HG02970 (cell line): ENCODE results near the gene BBC3.
"Not testable (repeated sequence)": the region's sequence is repeated elsewhere in the genome, so short reads cannot be mapped to it uniquely, and the experiment has no call there.

Source experiments
- ATAC-seq: cut with Tn5 transposase; IDR thresholded peaks from one replicate; pipeline ENCODE4 v1.9.1; 2021; ENCODE audit warnings: mild to moderate bottlenecking, moderate library complexity, moderate number of reproducible peaks; ENCODE audit not compliant: unreplicated experiment, low FRiP score

The BBC3 gene

DNA sequence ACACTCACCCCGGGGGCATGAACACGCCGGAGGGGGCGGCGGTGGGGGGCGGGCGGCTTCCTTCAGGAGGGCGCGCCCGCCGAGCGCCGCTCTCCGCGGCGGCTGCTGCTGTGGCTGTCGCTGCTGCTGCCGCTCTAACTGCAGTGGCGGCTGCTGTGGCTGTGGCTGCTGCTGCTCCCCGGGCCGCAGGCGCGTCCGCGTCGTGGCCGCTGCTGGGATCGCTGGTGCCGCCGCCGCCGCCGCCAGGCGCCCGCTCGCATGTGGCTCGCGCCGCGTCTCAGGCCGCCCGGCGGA lies at the start of gene BBC3:
TSS of gene BBC3 (minus strand) at position 279 of the 294 bp plus-strand sequence. CDS start 2,768 bp downstream, outside the sequence.
- no peak for ATAC-seq

- no peak for ATAC-seq
Measured at GRCh38 chr19:47280183-47280797, 49.3 kb upstream of the BBC3 start.

DNA sequence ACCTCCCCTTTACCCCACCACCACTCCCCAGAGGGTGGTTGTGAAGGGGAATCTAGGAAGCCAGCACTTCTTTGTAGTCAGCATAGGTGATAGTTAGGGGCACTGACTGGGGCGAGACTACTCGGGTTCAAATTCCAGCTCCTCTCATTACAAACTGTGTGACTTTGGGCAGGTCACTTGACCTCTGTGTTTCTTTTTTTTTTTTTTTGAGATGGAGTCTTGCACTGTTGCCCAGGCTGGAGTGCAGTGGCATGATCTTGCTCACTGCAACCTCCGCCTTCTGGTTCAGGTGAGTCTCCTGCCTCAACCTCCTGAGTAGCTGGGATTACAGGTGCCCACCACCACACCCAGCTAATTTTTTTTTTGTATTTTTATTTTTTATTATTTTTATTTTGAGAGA lies 45.5 kb upstream of the BBC3 start:
- ATAC-seq, result not testable (repeated sequence)

GRCh38 chr19:47275791-47276461 lies 44.9 kb upstream of the BBC3 start:
- no peak for ATAC-seq

DNA sequence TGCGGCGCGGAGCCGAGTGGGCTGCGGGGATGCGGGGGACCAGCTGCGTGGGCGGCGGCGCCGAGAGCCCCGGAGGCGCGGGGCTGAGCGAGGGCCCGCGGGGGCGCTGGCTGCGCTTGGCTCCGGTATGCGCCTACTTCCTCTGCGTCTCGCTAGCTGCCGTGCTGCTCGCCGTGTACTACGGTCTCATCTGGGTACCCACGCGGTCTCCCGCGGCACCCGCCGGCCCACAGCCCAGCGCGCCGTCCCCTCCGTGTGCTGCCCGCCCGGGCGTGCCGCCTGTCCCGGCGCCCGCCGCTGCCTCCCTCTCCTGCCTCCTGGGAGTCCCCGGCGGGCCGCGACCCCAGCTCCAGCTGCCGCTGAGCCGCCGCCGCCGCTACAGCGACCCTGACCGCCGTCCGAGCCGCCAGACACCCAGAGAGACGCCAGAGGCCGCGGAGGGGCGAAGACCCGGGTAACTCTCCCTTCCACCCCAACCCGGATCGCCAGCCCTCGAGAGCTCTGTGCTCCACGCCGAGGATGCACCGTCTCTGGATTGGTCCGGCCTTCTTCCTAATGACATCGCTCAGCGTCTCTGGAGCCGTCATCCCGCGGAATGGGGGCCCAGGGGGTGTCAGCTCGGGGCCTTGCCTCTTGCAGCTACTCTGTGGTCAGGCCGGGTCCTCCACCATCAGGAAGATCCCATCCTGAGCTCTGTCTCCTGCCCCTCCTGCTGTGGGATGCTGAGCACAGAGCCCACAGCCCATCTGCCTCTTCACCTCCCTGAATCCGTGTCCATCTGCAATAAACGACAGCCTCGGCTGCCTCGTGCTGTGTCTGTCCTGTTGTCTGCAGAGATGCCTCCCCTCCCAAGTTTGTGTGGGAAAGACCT lies 44.1 kb upstream of the BBC3 start:
- ATAC-seq, result peak; percentile 24

DNA sequence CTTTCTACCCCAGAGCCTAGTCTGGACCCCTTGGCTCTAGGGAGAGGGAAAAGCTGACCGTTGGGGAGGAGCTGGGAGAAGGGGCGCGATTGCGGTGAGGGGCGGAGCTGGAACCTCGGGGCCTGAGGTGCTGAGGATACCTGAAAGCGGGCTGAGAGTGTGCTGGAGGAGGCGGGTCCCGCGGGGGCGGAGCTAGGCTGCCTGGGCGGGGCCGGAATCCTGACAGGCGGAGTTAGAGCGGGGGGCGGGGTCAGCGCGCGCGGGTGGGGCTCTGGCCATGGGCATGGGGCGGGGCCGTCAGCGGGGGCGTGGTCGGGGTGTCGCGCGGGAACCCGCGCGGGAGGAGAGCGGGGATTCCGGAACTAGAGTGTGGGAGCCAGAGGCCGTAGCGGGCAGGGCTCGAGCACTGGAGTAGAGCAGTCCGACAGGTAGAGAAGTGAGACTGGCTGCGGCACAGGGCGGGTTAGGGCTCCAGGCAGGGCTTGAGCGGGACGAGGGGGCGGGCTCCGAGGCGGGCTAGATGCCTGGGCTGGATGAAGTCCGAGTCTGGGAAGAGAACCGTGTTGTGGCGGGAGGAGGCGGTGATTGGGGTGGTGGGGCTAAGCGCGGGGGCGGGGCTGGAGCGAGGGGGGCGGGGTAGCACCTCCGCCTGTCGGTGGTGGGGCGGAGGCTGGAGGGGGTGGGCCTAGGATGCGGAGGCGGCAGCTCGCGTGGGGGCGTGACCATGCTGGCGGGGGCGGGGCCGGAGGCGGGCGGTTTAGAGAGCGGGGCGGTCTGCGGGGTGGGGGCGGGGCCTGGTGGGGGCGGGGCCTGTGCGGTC lies 43.3 kb upstream of the BBC3 start, which contains the start of gene INAFM1:
TSS of gene INAFM1 (plus strand) at position 815 of the 820 bp plus-strand sequence. CDS start 35 bp downstream, outside the sequence.
- ATAC-seq, result peak; percentile 53

- ATAC-seq, result peak; percentile 51
Measured at GRCh38 chr19:47273313-47274070, 42.5 kb upstream of the BBC3 start.

DNA sequence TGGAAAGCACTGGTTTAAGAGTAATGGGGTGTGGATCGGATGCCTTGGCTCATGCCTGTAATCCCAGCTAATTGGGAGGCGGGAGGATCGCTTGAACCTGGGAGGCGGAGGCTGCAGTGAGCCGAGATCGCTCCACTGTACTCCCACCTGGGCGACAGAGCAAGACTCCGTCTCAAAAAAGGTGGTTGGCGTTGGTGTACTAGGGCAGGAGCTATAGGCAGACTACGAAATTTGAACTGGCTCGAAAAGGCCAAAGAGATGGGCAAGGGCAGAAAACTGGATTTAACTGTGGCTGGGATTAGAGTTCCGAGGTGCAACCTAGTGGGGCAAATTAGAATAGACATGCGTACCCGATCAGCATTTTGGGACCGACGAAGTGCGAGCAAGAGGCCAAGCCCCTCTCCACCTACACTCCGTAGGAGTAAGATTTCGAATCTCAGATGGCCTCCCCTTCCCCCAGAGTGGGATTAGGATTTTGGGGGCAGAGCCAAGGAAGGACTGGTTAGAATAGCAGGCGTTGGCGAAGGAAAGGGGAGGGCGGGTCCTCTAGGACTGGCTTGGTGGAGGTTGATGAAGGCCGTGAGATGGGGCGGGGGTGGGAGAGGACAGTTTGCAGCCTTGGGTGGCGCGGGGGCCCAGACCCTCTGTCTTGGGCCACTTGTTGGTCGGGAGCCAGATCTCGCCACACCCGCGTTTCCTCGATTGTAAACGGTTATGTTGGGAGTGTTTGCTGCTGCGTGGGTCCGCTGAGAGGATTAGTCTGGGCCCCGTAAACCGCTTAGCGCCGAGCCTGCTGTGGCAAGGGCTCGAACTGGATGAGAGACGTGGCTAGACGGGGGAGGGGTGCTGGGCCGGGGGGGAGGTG lies 41.7 kb upstream of the BBC3 start:
- no peak for ATAC-seq

DNA sequence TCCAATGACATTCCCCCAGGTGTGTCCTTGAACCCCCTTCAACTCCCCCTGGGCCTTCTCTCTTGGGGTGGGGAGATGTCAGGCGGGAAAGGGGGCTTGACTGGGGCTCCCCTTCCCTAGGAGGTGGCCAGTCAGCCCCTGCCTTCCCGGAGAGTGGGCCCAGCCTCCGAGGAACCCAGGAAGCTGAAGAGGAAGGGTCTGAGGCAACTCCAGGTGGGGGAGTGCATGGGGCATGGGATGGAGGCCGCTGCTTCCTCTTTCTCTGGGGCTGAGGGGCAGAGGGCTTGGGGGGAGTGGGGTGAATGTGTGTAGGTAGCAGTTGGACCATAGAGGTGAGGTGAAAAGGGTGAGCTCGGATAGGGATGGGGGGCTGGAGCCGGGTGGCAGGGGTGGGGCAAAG lies 41.0 kb upstream of the BBC3 start:
- ATAC-seq, result no peak

DNA sequence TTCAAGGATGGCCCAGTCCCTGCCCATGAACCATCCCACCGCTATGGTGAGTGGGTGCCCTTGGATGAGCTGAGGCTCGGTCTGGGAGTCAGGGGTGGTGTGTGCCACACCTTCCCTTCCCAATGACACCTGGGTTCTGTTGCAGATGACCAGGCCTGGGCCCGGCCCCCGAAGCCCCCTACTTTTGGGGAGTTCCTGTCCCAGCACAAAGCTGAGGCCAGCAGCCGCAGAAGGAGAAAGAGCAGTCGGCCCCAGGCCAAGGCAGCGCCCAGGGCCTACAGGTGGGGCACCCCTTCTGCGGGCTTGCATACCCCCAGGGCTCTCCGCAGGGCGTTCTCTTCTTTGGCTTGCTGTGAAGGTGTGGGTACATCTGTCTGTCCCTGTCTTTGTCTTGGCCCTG lies 39.4 kb upstream of the BBC3 start:
- ATAC-seq, result no peak

DNA sequence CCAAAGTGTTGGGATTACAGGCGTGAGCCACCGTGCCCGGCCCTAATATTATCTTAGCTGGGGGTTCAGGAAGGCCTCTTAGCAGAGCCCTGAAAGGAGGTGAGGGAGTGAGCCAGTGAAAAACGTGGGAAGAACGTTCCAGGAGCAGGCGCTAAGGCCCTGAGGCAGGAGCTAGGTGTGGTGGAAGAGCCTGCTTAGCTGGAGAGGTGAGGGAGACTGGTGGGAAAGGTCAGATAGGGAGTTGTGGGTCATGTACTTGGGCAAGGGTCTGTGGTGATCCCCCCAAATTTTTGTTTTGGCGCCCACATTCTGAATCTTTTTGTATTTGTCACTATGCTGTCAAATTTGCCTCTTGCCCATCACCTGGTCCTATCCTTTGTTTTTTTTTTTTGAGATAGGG lies 38.6 kb upstream of the BBC3 start:
- ATAC-seq, result no peak

- ATAC-seq, result no peak
Measured at GRCh38 chr19:47268028-47268427, 37.0 kb upstream of the BBC3 start.

GRCh38 chr19:47267350-47267759 lies 36.4 kb upstream of the BBC3 start:
- ATAC-seq, result no peak

DNA sequence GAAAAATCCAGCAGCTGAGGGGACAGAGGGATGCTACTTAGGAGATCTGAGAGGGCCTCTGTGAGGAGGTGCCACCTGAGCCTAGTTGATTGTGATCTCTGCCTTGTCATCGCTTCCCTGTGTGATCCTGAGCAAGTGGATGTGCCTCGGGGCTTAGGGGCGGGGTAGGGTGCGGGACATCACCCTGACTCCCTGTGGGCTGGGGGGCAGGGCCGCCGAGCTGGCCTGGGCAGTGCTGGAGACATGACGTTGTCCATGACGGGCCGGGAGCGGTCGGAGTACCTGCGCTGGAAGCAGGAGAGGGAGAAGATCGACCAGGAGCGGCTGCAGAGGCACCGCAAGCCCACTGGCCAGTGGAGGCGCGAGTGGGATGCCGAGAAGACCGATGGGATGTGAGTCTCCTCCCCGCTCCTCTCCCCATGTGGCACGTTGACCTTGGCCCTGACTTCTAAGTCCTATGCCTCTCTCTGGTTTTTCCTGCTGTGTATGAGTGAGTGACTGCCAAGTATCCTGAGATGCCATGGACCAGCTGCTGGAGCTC lies 35.5 kb upstream of the BBC3 start:
- ATAC-seq, result no peak

- no peak for ATAC-seq
Measured at GRCh38 chr19:47264629-47265028, 33.6 kb upstream of the BBC3 start.

- peak; percentile 59 for ATAC-seq
Measured at GRCh38 chr19:47261946-47262793, 31.2 kb upstream of the BBC3 start.

- no peak for ATAC-seq
Measured at GRCh38 chr19:47260476-47260875, 29.5 kb upstream of the BBC3 start.
